Fibroblast of skin of right quadriceps (primary cell): Measurements from ENCODE around the gene ALG3.
A peak's percentile ranks its signal among the peaks of the same experiment; 100 is the strongest.

Experiments used
- DNase-seq: peaks from one replicate; pipeline ENCODE4 v3.0.0-alpha.2; 2013

ALG3 gene

DNA sequence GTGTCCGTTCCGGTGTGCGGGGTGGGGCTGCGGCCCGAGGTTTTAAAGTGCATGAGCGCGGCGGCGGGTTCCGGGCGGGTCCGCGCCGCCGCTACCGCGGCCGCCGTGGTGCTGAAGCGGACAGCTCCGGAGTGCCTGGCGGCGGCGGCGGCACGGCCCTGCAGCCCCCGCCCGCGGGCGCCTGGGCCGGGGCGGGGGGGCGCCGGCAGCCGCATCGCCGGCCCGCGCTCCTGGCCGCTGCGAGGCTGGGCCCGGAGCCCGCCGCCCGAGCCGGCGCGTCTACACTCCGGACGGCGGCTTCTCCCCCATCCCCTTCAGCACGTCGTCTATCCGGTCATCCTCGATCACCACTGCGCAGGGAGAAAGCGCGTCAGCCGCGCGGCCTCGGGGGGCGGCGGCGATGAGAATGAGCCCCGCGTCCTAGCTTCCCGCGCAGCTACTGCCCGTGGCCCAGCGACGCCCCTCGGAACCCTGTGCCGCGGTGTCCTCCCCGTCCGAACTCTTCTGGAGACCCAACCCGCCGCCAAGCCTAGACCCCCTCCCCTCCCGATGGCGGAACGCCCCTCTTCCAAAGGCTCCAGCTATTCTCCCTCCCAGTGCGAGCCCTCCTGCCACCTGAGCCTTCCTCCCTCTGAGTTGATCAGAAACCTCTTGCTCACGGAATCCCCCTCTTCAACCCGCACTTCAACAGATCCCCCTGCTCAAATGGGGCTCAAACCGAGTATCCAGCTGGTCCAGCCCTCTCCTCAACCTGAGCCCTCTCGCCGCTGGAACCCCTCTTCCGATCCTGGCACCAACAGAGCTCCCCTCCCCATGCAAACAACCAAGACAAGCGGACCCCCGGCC lies 11.3 kb upstream of the ALG3 start:
- peak; percentile 19 for DNase-seq

DNA sequence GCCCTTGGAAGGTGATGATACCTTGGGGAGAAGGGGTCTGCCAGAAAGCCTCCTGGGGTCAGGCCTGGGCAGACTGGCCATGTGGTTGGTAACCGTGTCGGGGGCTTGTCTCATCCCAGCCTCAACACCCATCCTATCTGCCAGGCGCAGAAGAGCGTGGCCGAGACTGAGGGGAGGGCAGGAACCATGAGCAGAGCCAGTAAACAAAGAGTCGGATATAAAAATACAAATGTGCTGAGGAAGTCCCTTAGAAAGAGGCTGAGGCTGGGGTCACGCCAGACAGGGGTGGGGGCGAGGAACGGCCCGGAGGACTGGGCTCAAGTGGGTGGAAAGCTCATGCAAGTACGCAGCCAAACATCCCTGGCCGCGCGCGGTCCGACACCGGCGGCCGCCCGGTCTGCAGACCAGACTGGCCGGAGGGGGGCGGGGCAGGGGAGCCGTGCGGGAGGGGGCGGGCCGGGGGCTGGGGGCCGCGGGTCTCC lies 10.7 kb upstream of the ALG3 start:
- no peak for DNase-seq

DNA sequence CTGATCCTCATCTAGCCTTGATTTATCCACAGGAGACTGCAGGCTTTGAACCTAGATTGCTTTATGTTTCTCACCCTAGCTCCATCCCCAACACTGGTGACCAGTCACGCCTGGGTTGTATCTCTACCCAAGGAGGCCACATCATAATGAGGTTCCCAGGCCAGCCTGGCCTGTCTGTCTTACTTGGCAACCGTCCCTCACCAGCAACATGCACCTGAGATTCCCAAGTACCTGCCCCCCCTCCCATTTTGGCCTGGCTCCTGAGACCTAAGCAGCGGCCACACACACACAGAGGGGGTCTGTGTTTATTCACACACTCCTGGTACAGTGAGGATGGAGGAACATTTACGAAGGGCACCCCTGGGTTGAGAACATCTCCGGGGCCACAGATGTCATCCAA lies 10.2 kb upstream of the ALG3 start:
- DNase-seq = no peak

DNA sequence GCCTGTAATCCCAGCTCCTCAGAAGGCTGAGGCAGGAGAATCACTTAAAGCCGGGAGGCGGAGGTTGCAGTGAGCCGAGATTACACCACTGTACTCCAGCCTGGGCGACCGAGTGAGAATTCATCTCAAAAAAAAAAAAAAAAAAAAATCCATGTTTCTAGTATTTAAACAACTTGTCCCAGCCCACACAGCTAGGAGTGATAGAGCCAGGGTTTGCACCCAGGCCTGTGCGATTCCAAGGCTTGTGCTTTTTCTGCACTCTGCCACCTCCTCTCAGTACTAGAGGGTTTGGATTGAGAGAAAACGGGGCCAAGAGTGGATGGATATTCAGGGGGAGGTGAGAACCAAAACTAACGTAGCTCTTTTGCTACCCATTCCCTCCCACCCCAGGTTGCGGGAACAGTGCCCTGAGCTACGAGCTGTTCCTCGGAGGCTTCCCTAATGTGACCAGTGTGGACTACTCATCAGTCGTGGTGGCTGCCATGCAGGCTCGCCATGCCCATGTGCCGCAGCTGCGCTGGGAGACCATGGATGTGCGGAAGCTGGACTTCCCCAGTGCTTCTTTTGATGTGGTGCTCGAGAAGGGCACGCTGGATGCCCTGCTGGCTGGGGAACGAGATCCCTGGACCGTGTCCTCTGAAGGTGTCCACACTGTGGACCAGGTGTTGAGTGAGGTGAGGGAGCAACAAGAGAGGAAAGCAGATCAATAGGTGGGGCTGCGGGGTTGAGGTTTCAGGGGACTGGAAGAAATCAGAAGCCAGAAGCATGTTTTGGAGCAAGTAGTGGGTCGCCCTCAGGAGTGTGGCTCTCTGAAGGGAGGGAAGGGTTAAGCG lies 8.5 kb upstream of the ALG3 start:
- no peak for DNase-seq

DNA sequence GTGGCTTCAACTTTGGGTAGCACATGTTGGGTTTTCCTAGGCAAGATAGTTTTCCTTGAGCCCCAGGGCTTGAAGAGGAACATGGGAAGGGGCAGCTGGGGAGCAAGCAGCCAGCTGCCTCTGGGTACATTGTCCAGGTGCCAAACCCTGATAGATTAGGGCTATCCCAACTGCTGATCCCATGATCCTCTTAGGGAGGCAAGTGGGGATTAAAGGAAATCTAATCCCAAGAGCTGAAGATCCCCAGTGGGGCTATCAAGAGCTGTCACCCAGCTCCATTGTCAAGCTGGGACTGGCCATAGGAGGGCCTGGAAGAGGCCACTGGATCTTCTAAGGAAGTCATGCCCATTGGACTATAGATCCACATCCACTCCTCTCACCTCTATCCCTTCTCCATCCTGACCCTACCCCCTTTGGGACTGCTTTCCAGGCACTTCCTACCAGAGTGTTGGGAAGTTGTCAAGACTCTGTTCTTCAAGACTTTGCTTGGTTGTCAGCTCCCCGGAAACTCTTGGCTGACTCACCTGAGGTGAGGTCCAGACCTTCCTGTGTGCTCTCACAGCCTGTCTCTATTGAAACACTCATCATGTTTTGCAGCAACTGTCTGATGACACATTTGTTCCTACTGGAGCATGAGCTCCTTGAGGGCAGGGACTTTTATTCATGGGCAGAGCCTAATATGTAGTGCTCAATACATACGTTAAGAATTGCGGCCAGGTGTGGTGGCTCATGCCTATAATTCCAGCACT lies 6.7 kb upstream of the ALG3 start:
- DNase-seq = no peak

DNA sequence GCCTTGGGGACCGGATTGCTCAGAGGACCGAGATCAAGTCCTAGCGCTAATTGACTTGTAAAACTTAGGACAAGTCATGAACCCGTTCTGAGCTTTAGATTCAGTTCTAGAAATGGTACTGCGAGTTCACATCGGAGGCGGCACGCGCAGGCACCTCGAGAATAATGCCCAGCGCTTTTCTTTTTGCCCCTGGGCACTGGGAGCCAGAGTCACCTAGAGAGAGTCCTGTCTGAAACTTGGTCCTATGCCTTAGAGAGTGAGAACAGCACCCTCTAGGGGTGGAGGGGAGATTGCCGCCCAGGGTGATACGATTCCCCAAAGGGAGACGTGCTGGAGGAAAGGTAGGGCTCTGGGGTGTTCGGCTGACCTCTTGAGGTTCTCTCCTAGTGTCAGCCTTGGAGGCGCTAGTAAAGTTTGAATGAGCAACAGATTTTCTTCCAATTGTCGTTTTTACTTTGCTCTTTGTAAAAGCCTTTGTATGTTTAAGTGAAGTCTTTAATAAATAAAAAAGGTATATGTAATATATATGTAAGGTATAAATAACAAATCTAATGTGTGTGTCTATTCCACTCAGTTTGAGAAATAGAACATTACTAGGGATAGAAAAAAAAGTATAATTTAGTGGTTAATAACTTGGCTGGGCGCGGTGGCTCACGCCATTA lies 1.5 kb upstream of the ALG3 start:
- DNase-seq = peak; percentile 84

DNA sequence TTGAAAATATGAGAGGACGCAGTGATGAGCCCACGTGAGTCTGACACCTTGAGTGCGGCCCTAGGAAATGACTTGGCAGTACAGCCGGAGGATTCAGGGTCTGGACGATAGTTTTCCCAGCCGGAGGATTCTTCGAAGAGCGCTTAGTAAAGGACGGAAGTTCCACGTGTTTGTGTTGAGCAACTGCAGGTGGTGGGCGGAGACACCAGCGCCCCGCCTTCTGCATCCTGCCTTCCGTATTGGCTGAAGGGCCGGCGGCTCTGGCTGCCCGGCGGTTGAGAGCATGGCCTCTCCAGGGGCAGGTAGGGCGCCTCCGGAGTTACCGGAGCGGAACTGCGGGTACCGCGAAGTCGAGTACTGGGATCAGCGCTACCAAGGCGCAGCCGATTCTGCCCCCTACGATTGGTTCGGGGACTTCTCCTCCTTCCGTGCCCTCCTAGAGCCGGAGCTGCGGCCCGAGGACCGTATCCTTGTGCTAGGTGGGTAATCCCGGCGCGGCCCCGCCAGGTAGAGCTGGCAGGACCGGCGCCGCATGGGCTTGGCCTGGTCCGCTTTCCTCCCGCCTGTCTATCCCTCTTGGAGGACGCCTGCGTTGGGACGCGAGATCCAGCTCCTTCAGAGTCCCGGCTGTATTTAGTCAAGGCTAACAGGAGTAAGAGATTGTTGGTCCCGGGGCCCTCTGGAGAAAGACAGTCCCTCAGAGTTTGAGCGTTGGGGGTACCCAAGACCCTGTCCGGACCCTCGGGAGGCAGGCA lies 827 bp upstream of the ALG3 start, which contains the start of gene EEF1AKMT4:
Gene EEF1AKMT4, plus strand, starts transcription at position 261 of the 755 bp plus-strand sequence. Its CDS starts 23 bp downstream, at position 284.
- peak; percentile 98 for DNase-seq

DNA sequence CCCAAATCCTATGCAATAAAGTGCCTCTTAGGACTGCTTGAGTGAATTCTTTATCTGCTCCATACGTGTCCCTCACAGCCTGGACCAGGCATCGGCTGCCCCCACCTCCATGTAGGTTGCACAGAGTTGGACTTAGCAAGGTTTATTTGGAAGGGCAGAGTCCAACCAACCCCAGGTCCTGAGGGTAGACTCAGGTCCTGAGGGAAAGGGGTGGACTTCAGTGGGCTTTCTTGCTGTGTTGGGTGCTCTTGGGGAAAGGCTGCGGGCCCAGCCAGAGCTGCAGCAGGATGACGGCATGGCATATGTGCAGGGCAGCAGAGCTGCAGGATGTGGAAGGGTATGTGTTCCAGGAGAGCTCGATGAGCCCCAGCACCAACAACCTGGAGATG lies 6.5 kb downstream of the ALG3 start:
- DNase-seq = no peak

DNA sequence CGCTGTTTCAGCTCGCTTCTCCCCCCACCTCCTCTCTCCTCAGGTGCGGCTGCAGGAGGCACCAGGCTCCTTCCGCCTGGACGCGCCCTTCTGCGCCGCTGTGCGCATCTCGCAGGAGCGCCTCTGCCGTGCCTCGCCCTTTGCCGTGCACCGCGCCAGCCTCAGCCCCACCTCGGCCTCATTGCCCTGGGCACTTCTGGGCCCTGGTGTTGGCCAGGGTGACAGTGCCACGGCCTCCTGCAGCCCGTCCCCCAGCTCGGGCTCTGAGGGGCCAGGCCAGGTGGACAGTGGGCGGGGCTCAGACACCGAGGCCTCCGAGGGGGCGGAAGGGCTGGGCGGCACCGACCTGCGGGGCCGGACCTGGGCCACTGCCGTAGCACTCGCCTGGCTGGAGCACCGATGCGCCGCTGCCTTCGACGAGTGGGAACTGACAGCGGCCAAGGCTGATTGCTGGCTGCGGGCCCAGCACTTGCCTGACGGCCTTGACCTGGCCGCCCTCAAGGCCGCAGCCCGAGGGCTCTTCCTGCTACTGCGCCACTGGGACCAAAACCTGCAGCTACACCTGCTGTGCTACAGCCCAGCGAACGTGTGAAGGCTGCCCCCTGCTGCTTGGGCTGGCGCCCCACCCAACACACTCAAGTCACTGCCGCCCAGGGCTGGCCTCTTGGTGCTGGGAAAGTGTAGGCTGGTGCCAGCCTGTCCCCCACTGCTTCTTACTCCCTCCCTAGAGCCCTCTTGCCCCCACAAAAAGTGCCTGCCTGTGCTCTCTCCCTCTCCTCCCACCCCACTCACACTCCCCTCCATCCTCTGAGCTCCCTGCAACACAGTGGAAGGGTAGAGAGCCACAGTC lies 7.1 kb downstream of the ALG3 start:
- DNase-seq = no peak

DNA sequence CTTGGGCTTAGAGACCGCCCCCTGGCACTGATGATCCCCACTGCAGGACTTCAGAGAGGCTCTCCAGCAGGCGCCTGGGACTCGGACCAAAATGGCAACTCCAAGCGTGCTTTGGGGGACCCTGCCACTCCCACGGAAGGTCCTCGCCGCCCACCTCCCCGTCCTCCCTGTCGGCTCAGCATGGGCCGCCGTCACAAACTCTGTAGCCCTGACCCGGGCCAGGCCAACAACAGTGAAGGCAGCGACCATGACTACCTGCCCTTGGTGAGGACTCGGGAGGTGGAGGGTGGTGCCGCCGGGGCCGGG lies 7.7 kb downstream of the ALG3 start:
- no peak for DNase-seq

DNA sequence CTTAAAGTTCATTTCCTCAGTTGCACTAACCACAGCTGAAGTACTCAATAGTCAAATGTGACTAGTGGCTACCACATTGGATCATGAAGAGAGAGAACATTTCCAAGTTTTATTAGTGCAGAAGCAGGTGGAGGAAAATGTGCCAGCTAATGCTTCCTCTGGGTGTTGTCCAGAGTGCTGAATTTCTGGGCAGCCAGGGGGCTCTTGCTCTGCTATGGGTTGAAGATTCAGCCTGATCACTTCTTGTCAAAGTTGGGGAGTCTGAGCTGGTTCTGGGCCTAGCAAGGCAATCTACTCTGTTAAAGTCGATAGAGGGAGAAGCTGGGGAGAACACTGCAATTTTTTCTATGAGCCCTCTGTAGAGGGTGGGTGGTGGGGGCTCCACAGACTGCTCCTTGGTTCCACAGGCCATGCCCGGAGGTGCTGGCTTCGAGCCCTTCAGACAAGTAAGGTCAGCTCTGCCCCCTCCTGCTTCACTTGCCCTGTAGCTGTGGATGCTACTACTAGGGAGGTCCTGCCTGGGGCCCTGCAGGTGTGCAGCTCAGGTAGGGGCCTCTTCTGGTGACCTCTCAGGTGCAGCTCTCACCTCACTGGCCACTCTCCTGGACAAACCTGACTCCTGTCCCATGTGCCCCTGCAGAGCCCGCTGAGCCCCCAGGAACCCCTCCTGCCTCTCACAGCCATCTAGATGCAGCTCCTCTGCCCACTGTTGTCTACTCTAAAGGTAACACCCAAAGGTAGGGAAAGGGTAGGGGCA lies 8.2 kb downstream of the ALG3 start:
- peak; percentile 20 for DNase-seq

DNA sequence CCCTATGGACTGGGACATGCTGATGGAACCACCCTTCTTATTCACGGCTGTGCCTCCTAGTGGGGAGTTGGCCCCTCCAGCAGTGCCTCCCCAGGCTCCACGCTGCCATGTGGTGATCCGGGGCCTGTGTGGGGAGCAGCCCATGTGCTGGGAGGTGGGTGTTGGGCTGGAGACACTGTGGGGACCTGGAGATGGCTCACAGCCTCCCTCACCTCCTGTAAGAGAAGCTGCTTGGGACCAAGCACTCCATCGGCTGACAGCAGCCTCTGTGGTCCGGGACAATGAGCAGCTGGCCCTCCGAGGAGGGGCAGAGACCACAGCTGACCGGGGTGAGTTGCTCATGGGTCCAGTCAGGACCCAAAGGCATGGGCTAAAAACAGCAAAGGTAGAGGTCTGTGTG lies 9.1 kb downstream of the ALG3 start:
- DNase-seq = no peak

DNA sequence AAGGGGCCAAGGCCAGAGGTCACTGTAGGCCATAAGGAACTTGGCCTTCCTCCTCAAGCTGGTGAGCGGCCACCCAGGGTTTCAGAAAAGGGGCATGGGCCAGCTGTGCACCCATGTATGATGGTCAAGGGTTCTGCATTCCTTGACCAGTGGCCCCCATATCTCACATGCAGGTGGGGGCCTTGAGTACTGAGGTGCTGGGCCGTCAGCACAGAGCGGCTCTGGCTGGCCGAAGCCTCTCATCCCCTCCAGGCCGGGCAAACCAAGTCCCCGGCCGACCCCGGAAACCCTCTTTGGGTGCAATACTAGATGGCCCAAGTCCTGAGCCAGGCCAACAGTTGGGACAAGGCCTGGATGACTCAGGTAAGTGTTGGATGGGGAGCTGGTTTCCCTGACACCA lies 9.5 kb downstream of the ALG3 start:
- no peak for DNase-seq

DNA sequence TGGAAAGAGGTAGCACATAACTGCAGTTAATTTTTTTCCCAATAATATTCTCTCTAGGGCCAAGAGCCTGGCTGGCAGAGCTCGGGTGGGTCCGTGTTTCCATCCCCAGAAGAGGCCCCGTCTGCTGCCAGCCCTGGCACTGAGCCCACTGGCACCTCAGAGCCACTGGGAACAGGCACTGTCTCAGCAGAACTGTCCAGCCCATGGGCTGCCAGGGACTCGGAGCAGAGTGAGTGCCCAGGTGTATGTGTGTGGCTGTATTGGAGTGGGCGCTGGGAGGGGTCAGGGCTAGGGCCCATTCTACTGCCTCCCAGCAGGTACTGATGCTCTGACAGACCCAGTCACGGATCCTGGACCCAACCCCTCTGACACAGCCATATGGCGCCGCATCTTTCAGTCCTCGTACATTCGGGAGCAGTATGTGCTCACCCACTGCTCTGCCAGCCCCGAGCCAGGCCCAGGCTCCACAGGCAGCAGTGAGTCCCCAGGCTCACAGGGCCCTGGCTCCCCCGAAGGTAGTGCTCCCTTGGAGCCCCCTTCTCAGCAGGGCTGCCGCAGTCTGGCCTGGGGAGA lies 10.4 kb downstream of the ALG3 start:
- no peak for DNase-seq

DNA sequence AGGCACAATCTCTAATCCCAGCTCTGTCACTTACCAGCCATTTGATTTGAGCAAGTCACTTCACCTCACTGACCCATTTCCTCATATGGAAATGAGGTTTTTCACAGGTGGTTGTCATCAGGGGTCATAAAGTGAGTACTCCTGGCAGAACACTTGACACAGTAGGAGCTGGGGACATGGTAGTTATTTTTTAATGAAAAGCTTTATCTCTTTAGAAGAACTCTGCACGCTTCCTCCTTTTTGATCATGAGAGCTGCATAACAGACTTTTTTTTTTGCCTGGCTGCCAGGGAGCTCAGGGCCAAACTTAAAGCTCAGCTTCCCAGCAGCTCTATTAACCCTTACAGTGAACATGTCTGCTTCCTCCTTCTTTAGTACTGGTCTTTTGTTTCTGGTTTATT lies 11.0 kb downstream of the ALG3 start:
- no peak for DNase-seq

DNA sequence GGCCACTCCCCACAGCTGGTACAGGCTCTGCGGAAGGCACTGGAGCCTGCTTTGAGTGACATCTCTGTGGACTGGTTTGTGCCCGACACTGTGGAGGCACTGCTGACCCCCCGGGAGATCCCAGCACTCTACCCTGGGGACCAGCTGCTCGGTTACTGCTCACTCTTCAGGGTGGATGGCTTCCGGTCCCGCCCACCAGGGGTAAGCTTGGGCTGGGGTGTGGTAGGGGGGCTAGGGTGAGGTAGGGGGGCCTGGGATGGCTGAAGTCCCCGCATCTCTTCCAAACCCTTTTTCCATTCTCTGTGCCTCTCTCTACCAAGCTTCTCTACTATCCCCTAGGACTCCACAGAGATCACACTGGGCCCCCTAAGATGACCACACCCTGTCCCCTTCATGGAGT lies 11.6 kb downstream of the ALG3 start:
- no peak for DNase-seq

DNA sequence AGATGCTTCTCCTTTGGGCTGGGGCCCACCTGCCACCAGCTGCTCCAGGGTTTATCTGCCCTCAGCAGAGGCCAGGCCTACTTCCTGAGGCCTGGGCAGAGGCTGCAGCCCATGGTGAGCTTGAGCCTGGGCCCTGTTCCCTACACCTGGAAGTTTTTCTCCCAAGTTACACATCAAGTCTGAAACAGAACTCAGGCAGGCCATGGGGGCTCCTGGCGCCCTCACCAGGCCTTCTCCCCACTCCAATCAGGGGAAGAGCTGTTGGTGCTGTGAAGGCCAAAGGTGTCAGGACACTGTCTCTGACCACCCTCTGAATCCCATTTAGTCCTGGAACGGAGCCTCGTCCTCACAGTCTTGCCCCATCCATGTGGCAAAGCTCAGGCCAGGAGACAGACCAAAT lies 12.1 kb downstream of the ALG3 start:
- no peak for DNase-seq

DNA sequence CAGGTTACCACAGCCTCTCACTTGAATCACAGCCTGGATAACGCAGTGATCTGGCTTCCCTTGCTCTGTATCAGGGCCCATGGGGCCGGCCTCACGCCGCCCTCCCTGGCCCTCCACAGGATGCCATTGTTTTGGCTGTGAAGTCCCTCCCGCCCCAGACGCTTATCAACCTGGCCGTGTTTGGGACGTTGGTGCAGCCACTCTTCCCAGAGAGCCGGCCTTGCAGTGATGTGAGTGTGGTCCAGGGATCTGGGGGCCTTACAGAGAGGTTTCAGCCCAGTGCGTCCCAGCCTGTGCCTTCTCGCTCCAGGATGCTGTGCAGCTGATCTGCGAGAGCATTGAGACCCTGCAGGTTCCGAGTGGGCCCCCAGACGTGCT lies 12.7 kb downstream of the ALG3 start:
- no peak for DNase-seq

DNA sequence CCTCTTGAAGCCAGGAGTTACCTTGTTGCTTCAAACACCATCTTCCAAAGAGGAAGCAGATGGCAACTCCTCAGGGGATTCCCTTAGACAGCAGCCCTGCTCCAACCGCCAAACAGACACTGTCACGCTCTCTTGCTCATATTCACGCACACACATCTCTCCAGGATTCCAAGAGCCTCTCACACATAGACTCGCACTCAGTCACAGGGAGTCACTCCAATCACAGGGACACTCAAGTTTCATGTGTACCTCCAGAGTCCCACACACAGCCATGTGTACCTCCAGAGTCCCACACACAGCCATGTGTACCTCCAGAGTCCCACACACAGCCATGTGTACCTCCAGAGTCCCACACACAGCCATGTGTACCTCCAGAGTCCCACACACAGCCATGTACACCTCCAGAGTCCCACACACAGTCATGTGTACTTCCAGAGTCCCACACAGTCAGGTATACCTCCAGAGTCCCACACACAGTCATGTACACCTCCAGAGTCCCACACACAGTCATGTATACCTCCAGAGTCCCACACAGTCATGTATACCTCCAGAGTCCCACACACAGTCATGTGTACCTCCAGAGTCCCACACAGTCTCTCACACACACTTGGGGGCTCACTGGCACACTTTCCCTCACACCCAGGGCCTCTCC lies 13.3 kb downstream of the ALG3 start:
- DNase-seq = no peak
